GM18861 (cell line): ENCODE results near the gene PPP1R7.

Experiments
- ATAC-seq: cut with Tn5 transposase; IDR thresholded peaks from one replicate; pipeline ENCODE4 v1.9.1; 2021; ENCODE audit not compliant: unreplicated experiment

PPP1R7 gene

GRCh38 chr2:241226723-241227572 lies 76.7 kb downstream of the PPP1R7 start:
- ATAC-seq, result no peak

GRCh38 chr2:241227594-241227993 lies 77.3 kb downstream of the PPP1R7 start:
- ATAC-seq, result no peak

- ATAC-seq, result no peak
Measured at GRCh38 chr2:241228081-241228859, 78.0 kb downstream of the PPP1R7 start.

GRCh38 chr2:241228860-241229516 lies 78.7 kb downstream of the PPP1R7 start:
- ATAC-seq, result no peak

GRCh38 chr2:241229563-241230401 lies 79.5 kb downstream of the PPP1R7 start:
- ATAC-seq, result no peak

GRCh38 chr2:241230435-241230834 lies 80.2 kb downstream of the PPP1R7 start:
- no peak for ATAC-seq

- ATAC-seq, result no peak
Measured at GRCh38 chr2:241232736-241233575, 82.7 kb downstream of the PPP1R7 start.
